Kidney epithelial cell (primary cell): Measurements from ENCODE around the gene PKNOX2. TPM values are rescaled to one million over a fixed set of nuclear protein-coding genes. Genes with fewer than 3 reads are reported as not detected.

Source experiments
- DNase-seq: peaks from one replicate; pipeline ENCODE4 v3.0.0-alpha.2; 2010; ENCODE audit warnings: low read depth
- H3K27me3 ChIP-seq: 2 replicates; pipeline ENCODE4 v1.6.0; 2011; ENCODE audit warnings: low read length; ENCODE audit not compliant: control insufficient read depth, insufficient read depth
- H3K36me3 ChIP-seq: 2 replicates; pipeline ENCODE4 v1.5.1; 2011; ENCODE audit warnings: low read length; ENCODE audit not compliant: control insufficient read depth, insufficient read depth
- H3K4me3 ChIP-seq: 2 replicates; pipeline ENCODE4 v1.5.1; 2011; ENCODE audit warnings: low read depth, mild to moderate bottlenecking, control low read depth, low read length
- total RNA-seq: library from RNA; depleted of rRNA; stranded (reverse); fragments of >200 nt; gene quantifications from 2 replicates; pipeline ENCODE4 v1.2.3, GENCODE V29; 2015
- TF ChIP-seq, protein P1 (sequence below): IDR thresholded peaks from 2 replicates; pipeline ENCODE4 v1.5.1; 2011; ENCODE audit warnings: mild to moderate bottlenecking, moderate library complexity, low read length, control low read depth, inconsistent platforms; ENCODE audit not compliant: insufficient read depth, poor library complexity, severe bottlenecking

Gene PKNOX2
- total RNA-seq, 1 donor from 2014 or later = 0.42 TPM

- no peak for DNase-seq
- Histone ChIP-seq H3K4me3 (no peak overlapping the region), H3K27me3 (no peaks in the 10 kb centered on the region), H3K36me3 (no peaks in the 10 kb centered on the region)
- TF ChIP-seq, protein P1, sequence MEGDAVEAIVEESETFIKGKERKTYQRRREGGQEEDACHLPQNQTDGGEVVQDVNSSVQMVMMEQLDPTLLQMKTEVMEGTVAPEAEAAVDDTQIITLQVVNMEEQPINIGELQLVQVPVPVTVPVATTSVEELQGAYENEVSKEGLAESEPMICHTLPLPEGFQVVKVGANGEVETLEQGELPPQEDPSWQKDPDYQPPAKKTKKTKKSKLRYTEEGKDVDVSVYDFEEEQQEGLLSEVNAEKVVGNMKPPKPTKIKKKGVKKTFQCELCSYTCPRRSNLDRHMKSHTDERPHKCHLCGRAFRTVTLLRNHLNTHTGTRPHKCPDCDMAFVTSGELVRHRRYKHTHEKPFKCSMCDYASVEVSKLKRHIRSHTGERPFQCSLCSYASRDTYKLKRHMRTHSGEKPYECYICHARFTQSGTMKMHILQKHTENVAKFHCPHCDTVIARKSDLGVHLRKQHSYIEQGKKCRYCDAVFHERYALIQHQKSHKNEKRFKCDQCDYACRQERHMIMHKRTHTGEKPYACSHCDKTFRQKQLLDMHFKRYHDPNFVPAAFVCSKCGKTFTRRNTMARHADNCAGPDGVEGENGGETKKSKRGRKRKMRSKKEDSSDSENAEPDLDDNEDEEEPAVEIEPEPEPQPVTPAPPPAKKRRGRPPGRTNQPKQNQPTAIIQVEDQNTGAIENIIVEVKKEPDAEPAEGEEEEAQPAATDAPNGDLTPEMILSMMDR = no peak
These were observed 18.0 kb downstream of the PKNOX2 start for GRCh38 chr11:125182573-125182972.

DNA sequence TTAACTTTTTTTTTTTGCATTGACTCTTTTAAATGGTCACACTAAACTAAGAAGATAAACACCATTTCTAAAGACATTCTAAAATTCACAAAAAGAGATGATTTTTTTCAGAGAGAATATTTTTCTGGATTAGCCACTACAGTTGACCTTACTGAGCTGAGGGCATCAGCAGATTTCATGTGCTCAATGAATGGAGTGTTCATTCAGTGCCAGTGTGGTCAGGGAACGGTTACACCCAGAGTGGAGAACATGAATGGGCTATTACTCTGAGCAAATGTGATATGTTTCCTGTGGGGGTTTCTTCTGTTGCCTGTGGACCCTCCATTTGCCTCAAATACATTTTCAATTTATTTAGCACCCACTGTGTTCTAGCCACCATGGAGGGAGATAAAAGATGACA, 19.1 kb downstream of the PKNOX2 start:
- TF ChIP-seq, protein P1 = no peak
- no peak for DNase-seq
- Histone ChIP-seq H3K27me3 (no peaks in the 10 kb centered on the region), H3K36me3 (no peaks in the 10 kb centered on the region), H3K4me3 (no peak overlapping the region)

- Histone ChIP-seq H3K36me3 (no peaks in the 10 kb centered on the region), H3K27me3 (peaks cover 1% of the 10 kb centered on the region), H3K4me3 (no peak overlapping the region)
- TF ChIP-seq, protein P1 = no peak
- DNase-seq = no peak
These were observed 23.5 kb downstream of the PKNOX2 start for GRCh38 chr11:125188021-125188420.

GRCh38 chr11:125190566-125190965, 26.0 kb downstream of the PKNOX2 start:
- no peak for DNase-seq
- Histone ChIP-seq H3K27me3 (peaks cover 2% of the 10 kb centered on the region), H3K4me3 (no peak overlapping the region), H3K36me3 (no peaks in the 10 kb centered on the region)
- TF ChIP-seq, protein P1 = no peak

DNA sequence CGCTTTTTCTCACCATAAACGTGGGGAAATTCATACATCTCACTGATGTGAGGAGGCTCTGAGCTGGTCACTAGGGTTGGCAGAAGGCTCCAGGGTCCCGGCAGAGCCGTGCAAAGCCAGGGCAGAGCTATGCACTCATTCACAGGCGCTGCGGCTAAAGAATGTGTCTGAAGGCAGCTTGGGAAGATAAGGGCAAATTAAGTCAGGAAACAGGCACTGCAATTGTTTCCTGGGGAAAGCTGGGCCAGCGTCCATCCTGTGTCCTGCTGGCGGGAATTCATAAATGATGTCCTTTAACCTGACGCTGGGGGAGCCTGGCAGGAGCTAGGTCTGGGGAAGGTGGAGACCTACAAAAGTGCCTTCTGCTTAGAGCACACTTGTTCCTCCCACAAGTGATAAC, 27.6 kb downstream of the PKNOX2 start:
- H3K36me3 ChIP-seq = no peaks in the 10 kb centered on the region
- DNase-seq = no peak
- no peak overlapping the region for H3K4me3 ChIP-seq
- H3K27me3 ChIP-seq = peaks cover 2% of the 10 kb centered on the region
- TF ChIP-seq, protein P1 = no peak

GRCh38 chr11:125192717-125193415, 28.3 kb downstream of the PKNOX2 start:
- Histone ChIP-seq H3K27me3 (peaks cover 2% of the 10 kb centered on the region), H3K36me3 (no peaks in the 10 kb centered on the region), H3K4me3 (no peak overlapping the region)
- TF ChIP-seq, protein P1 = no peak
- DNase-seq = no peak
